Superior temporal gyrus (tissue), 1 donor: ENCODE measurements around the gene FGR.
A peak's percentile ranks its signal among the peaks of the same experiment; 100 is the strongest.

Source experiments
- DNase-seq: peaks from one replicate; pipeline ENCODE4 v3.0.0-alpha.2; 2016; ENCODE audit errors: extremely low spot score

Gene FGR

DNA sequence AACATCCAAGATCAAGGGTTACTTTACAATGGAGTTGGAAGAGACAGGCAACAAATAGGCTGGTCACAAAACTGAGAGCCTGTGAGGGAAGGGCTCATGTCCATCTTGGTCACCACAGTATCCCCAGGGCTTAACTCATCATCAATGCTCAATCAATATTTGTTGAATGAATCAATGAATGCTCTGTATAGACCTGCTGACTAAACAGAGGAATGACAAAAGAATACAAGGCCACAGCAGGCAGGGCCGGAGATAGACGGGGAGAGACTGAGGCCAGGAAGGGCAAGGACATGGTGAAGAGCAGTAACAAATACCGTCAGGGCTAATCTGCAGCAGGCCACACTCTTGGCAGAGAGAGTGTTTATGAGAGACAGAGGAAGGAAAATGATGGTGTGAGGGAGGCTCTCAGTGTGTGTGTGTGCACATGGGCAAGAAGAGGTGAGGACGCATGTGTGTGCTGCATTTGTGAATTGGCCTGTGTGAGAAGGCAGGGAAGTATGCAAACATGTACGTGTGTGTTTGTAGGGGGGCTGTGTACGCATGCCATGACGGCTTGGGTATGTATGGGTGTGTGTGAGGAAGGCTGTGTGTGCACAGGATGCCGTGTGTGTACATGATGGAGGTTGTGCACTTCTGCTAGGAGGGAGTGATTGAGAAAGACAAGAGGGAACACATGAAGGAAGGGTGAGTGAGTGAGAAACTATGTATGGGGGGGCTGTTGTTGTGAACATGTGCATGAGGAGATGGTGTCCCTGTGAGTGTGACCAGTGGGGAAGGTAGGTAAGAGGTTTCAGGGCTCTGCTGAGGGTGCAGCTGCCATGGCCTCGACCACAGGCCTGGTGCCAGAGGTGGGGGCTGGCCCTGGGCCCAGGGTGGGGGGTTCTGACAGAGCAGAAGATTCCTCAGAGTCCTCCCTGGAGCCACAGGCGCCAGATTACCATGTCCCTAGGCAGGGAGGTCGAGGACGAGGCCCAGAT, 46.4 kb downstream of the FGR start:
- DNase-seq: no peak

DNA sequence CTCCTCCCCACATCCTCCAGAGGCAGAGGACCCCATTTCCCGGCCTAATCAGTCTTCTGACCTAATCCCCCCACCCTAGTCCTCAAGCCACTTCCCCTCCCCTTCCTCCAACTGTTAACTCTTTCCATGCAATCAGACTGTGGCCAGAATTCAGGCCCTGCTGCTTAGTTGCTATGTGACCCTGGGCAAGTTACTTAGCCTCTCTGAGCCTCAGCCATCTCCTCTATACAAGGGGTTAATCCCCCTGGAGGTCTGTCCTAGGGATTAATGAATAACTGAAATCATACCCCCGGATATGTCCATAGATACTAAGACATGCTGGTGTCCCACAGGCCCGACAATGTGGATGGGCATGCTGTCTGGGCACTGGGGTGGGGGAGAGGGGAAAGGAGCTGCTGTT, 49.3 kb downstream of the FGR start:
- DNase-seq: no peak

DNA sequence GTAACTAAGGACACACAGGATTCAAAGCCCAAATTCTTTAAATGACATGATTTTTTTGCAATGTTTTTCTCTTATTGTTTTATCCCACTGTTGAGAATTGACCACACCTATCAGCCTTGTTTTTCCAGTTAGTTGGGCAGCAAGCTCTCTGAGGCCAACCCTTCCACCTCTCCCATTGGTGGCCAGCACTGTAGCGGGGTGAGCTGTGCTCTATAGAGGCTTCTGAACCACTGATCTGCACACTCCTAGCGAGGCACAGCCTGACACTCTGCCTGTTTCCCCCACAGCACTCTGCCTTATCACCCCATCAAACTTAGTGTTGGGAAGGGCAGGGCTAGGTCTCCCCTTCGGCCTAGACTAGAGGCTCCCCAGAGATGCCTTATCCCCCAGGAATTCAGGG, 50.5 kb downstream of the FGR start:
- DNase-seq: no peak

DNA sequence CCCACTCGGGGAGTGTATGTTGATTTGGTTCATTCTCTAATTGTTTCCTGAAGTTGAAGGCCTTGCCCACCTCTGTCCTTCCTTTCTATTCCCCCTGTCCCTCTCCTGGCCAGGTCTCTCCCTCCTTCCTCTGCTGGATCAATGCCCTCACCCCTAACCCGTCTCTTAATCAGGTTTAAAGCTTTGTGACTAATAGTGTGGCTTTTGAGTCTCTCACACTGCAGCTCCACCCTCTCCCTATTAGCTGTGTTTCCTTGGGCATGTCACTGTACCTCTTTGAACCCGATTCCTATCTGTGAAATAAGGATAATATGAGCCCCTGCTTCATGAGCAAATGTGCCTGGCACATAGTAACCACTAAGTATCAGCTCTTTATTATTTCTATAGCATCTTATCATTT, 51.5 kb downstream of the FGR start:
- no peak for DNase-seq

DNA sequence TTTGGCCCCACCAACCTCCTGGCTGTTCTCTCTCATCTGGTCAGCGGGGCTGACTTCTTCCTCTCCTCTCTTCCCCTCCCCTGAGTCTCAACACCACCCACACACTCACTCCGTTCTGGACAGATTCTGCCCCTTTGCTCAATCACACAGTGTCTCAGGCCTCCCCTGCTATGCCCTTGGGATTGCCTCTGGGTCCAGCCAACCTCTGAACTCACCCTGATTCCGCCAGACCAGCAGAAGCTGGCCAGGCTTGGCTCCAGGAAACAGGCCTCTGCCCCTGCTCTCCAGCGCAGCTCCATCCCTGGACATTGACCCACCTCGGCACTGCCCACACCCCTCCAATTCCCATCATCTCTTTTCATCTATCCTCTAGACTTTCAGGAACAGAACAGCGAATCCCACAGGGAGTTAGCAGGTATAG, 53.2 kb downstream of the FGR start:
- no peak for DNase-seq

DNA sequence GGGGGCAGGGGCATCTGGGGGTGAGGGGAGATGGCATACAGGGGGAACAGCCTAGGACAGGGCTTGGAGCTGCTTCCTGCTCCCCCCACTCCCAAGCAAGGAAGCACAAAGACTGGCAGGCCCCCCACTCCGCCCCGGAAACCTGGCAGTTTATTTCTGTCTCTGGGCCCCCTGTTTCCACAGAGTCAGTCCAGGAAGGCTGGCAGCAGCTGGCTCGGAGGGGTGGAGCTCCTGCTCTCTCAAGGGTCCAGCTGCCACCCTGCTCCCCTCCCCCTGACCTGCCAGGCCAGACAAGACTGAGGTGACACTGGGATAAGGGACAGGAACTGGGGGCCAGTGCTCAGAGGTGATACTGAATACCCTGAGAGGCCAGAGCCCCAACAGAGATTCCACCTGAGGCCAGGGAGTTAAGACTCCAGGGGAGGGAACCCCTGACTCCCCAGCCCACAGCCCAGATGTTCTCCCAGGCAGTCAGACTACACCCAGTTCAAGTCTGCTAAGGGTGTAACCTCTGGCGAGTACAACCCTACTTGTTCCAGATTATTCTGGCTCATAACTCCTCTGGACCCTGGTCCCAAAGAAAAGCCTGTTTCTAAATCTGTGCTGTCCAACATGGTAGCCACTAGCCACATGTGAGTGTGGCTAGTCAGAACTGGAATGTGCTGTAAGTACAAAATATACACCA, 57.3 kb downstream of the FGR start:
- no peak for DNase-seq

DNA sequence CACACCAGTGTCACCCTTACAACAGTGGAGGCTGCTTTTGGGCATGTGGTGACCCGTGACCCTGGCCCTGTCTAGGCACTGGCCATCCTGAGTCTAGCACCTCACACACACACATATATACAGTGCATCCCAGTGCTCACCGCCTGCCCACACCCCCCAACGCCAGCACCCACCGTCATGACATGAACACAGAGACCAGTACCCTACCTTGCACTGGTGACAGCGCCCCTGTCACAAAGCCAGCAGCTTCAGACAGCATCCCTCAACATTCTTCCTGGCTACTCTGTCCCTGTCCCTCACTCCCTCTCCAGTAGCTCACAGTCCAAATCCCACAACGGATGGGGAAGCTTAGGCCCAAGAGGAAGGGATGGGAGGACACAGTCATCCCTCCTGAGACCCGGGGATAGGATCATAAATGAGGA, 58.2 kb downstream of the FGR start:
- DNase-seq: no peak

DNA sequence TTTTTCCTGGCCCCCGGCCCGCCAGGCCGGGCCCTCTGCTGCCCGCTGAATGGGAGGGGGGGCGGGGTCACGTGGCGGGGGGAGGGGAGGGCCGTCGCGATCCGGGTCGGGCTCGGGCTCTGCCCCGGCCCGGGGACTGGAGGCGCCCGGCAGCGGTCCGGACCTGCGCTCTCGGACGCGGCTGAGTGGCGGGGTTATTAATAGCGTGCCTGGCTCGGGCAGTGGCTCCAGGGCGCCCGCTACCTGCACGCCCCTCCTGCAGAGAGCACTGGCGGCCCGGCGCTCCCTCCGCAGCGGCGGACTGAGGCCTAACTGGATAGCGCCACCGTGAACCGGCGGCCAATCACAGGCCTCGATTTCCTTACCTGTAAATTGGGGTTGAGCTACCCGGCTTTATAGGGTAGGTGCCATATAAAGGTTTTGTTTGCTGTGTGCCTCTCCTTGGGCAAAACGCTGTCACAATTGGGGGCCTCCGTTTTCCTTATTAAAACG, 59.1 kb downstream of the FGR start:
- no peak for DNase-seq

DNA sequence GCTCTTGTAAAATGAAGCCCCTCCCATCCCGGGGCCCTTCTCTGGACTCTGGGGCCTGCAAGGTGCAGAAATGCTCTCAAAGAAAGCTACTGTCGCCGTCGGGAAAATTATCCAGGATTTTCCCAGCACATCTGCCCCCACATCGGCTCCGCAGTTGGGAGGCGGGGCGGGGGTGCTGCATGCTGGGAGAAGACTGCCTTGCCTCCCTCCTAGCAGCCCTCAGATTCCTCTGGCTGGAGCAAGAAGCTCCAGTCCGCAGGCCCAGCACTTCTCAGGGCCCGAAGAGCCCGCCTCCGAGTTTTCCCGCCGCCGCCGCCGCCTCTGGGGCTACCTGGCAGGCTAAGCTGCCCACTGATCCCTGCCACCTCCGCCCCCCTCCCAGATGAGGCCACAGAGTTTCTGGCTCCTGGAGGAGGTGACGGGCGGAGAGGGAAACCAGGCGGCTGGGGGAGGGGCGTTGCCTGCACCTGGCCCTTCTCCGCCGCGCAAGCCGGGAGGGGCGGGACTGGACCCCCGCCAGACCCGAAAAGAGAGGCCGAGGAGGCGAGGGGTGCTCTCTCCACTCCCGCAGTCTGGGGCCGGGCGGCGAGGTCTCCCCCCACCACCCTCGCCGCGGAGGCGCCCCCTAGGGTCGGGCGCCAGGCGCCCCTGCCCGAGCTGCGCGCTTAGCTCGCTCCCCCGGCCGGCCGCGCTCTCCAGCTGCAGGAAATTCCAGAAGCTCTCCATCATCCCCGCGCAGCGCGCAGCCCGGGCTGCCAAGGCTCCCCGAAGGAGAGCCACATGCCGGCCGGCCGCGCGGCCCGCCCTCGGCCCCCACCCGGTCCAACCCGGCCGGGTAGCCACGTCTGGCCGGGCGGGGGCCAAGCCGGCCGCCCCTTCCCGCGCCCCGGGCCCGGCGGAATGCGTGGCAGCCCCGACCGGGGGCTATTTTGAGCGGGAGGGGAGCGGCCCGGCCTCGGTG, 59.8 kb downstream of the FGR start:
- no peak for DNase-seq

DNA sequence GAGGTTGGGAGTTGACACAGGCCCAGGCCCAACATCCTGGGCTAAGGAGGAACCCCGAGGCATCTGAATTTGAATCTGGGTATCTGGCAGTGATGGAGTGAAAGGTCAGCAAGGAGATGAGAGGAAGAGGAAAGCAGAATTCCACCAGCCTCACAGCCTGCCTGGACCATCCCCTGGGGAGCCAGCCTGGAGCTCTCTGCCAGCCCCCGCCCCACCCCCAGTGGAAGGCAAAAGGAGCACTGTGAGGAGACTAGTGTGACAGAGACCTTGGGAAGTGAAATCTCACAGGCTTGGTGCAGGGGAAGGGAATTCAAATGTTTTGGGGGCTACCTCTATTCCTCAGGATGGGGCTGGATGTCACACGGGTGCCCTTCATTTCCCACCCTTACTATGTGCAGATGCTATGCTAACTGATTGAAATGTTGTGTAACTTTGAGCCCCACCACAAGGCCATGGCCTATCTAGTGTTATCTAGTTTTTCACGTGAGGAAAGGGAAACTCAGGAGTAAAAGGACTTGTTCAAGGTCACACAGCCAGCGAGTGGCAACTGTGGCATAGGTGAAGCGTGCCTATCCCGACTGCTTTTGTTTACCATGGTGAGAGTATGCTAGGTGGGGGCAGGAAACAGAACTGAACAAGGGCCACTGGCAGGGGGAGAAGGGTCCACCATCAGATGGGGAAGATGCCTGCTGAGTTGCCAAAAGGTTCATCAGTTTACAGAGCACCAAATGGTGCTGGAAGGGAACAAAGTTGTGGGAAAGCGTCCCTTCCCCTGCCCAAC, 60.8 kb downstream of the FGR start:
- DNase-seq: no peak

DNA sequence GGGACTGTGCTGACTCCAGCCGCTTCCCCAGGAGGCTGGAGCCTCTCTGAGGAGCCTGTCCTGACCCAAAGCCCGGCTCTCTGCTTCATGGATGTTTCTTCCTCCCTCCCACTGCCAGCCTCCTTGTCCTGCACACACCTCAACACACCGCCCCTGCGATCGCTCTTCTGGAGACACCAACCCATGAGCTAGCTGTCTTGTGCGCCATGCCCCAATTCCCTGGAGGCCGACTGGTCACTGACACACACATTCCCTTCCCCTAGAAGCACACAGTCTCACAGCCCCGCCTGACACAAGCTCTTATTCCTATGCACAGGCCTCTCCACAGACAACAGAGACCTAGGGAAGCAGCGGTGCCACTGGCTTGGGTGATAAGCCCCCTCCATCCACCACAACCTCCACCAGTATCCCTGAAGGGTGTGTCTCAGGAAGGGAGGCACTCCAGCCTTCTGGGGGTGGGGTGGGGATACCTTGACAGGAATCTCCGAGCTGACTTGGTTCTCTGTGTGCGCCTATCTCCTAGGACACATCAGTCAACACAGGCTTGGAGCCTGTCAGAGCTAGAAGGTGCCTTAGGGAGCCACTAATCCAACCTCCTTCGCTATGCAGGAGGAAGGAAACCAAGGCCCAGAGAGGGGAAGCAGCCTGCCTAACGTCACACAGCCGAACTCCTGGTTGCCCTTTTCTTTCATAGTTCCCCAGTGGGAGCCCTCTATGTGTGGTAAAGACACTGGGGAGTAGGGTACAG, 62.1 kb downstream of the FGR start:
- no peak for DNase-seq

DNA sequence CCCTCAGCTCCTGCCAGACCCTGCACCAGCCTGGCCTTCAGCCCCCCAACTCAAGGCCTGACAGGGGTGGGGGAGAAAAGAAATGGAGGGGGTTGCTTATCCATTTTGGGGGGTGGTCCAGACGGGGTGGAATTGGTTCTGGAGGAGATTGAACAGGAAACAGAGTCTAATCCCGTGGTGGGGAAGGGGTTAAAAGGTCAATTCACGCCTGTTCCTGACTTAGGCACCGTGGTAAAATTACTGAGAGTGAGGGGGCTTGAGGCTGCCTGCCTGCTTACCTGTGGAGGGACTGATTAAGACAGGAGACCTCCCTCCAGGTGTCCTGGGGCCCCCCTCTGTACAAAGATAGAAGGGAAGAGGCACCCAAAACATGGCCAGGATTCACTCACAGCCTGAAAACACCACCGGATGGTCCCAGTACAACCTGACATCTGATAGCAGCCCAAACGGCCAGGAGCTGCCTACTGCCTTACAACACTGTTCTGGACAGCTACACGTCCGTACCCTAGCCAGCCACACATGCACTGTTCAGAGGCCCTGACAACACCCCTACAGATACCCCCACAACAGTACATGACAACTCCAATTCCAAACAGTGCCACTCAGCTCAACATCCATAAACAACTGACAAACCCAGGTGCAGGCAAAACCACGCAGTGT, 62.8 kb downstream of the FGR start:
- DNase-seq: no peak

DNA sequence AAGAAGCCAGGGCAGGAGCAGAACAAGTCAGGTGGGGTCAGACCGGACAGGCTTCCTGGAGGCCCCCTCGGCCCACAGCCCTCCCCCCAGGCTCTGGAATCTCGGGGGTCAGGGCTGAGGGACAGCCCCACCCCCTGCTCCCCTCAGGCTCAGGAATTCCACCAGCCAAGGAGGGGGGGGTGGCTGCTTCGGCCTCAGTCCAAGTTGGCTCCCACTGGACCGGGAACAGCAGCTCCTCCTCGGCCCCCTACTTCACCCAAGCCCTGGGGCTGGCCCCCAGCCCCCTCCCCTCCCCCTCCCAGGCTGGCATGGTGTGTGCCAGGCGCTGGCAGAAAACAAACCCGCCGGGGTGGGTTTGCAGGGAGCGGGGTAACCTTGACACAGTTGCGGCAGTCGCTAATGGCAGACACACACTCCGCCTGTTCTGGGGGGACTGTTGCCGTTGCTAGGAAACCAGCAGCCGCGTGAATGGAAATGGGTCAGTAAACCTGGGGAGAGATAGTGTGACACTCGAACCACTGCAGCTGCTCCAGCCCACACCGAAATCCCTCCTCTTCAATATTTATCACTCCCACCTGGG, 63.5 kb downstream of the FGR start:
- DNase-seq: no peak

DNA sequence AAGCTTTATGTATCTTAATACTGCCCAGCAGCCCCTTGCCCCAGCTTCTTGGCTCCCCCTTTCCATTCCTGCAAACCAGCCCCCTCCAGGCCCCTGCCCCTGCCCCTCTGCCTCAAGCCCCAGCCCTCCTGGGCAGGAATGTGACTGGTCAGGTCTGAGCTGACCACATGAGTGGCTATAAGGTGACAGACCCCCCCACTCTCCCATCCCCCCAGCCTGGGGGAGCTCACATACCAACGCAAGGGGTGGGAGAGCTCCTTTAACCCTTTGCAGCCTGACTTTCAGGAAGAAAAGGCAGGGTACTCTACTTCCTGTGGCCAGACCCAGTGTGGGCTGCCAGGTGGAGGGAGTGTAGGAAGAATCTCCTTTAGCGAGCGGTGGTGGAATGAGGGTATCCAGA, 64.2 kb downstream of the FGR start:
- DNase-seq: no peak

DNA sequence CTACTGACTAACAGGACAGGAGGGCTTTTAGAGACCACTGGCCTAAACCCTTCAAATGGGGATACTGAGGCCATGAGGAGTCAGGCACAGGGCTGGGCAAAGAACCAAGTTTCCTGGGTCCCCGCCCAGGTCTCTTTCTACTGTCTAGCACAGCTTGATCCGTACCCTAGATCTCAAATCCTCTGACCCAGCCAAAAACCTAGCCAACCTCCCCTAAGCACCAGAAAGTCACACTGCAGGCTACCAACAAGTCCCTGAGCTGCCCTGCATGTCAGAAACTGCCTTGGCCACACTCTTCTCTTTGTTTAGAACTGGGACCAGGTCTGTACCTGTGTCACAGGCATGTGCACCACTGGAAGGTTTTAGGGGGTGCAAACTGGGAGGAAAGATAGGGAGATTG, 64.6 kb downstream of the FGR start:
- DNase-seq: no peak

DNA sequence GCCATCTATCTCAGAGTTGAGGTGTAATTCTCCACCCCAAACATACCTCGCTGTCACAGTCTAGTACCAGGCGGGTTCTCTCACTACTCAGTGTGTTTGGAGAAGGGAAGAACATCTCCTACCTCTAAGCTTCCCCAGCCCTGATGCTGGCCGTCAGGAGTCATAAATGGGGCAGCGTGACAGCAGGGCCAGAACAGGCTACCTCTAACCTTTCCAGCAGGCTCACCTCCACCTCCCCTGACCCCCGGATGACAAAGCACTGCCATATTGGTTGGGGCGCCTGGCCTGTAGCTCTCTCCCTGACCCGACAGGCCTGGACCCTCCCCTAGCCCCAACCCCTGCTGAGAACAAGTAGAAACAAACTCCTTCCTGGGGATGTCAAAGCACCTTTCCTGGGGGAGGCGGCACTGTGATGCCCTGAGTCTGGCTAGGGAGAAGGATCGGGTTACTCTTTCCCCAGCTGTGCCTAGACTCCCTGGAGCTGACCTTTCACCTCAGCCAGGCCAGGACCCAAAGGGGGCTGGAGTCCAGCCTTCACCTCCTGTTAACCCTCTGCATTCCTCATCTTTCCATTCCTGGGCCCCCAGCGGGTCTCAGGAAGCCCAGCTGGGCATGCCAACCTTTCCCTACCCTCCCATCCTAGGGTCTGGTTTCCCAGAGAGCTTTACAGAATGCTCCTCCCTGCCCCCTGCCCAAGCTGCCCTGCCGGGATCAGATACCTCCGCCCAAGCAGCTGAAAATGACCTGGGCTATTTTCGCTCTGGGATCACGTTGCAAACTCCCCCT, 65.3 kb downstream of the FGR start:
- DNase-seq: no peak

DNA sequence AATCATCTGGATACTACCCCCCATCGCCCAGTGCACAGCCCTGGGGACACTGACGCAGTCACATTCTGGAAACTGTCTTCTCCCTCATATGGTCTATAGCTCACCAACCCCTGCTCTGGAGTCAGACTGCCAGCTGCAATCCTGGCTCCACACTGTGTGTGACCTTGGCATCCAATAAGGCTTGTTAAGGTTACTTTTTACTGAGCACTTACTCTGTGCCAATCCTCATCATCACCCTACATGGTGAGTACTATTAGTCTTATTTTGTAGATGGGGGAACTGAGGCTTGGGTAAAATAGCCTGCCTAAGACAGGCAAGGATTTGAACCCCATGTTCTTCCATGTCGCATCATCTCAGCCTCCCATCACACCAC, 65.9 kb downstream of the FGR start:
- peak; percentile 19 for DNase-seq

DNA sequence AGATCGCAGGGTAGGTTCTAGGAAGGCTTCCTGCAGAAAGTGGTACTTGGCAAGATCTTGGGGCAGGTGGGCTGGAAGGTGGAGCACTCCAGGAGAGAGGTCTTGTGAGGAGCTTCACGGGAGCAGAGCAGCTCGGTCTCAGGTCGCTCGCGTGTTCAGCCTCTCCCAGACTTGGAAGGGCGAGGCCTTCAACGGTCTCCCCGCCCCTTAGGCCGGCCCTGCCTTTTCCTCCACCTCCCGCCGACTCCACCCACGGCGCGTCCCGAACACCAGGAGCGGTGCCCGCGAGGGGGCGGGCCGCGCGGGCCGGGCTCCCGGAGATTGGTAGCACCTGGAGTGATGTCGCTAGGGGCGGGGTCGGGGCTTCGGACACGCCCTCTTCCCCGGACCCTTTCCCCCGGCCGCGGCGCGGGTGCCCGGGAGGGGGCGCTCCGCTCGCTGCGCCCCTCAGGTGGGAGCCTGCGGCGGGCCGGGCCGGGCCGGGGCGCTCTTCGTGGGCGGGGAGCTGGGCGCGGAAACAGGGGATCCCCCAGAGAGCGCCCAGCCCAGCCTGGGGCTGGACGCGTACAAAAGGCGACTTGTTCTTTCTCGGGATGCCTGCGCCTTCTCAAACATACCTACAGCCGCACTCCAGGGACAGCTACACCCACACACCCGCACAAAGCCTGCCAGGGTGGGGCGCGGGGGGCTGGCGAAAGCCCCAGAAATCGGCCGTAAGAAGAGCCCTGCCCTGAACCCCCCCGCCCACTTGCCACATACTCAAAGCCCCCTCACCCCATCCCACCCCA, 66.5 kb downstream of the FGR start:
- DNase-seq: peak; percentile 26
